Hematopoietic multipotent progenitor cell treated with erythropoietin and hydrocortisone succinate and interleukin-3 and kit ligand, for 6 days (in vitro differentiated cells): ENCODE results near the gene PARP9.
A peak's percentile ranks its signal among the peaks of the same experiment; 100 is the strongest.

Experiments used
- DNase-seq: peaks from one replicate; pipeline ENCODE4 v3.0.0-alpha.2; 2015

Gene PARP9

DNA sequence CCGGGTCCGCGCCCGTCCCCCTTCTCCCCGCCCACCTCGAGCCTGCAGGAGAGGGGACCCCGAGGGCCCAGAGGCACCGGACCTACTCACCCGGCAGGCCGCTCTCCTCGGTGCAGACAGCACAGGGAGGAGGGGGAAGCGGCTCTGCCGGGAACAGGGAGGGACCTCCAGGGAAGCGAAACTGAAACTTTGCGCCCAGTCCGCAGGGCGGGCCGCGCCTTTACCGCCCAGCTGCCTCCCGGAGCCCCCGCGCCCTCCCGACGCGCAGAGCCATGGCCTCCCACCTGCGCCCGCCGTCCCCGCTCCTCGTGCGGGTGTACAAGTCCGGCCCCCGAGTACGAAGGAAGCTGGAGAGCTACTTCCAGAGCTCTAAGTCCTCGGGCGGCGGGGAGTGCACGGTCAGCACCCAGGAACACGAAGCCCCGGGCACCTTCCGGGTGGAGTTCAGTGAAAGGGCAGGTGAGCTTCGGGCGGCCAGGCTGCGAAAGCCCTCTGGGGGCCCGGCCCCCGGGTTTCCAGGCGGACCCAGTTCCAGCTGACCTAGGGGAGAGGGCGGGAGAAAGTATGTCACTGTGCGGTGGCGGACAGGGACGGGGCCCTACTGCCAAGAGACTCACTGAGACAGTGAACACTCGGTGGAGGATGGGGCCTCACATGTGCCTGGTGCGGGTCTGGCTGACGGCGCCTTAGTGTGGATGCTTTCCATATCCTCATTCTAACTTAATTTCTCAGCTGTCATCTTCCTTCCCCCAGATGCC lies at the start of gene PARP9, which contains the start of gene DTX3L:
Gene PARP9 (minus strand): TSS at position 146 of the 758 bp plus-strand sequence. CDS start 4,680 bp downstream, outside the sequence.
Gene DTX3L (plus strand): TSS at position 184 of the 758 bp plus-strand sequence. CDS start 89 bp downstream, at position 273.
- DNase-seq: peak; percentile 91

DNA sequence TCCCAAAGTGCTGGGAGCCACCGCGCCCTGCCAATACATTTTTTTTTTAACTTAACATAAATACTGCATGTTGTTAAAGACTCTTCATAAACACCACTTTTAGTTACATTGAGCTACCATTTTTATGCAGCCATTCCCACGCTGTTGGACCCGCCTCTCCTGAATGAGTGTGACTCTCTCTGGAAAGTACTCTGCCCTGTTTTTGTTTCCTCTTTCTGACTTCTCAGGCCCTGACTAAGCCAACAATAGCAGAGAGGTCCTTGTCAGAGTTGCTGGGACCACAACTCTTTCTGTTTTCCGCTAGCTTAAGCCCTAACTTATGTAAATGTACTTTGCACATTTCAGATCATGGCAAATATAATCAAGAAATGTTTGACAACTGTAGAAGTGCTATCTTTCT lies 48.6 kb upstream of the PARP9 start:
- no peak for DNase-seq

GRCh38 chr3:122609798-122610559 lies 45.9 kb upstream of the PARP9 start:
- no peak for DNase-seq

DNA sequence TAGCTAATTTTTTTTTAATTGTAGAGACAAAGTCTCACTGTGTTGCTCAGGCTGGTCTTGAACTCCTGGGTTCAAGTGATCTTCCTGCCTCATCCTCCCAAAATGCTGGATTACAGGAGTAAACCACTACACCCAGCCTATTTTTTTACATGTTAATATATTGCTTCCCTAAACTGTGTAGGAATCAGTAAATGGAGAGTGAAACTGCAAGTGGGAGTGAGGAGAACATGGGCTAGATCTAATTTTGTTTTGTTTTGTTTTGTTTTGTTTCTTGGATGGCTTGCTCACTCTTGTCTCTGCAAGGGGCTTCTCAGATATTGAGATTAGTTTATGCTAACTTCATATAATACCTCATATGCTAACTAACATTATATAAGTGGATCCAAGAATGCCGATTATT lies 44.8 kb upstream of the PARP9 start:
- DNase-seq: no peak

DNA sequence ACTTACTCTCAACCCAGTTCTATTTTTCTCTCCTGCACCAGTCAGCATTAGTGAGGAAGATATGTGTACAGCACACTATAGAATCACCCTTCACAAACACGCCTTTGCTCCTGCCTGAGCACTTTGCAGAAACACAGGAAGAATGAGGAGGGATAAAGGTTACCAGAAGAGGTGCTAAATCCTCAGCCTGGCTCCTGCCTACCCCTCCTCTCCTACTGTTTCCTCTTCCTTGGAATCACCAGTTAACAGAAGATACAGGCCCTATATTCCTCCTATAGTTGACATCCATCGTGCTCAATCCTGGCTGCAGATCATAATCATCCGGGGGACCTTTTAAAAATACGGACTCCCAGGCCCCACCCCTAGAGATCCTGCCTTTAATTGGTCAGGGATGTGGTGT lies 42.2 kb upstream of the PARP9 start:
- no peak for DNase-seq

GRCh38 chr3:122603056-122603455 lies 39.0 kb upstream of the PARP9 start:
- no peak for DNase-seq

- DNase-seq: peak; percentile 75
Observed at GRCh38 chr3:122602011-122602710, 38.1 kb upstream of the PARP9 start.

GRCh38 chr3:122598556-122598955 lies 34.5 kb upstream of the PARP9 start:
- DNase-seq: peak; percentile 31

DNA sequence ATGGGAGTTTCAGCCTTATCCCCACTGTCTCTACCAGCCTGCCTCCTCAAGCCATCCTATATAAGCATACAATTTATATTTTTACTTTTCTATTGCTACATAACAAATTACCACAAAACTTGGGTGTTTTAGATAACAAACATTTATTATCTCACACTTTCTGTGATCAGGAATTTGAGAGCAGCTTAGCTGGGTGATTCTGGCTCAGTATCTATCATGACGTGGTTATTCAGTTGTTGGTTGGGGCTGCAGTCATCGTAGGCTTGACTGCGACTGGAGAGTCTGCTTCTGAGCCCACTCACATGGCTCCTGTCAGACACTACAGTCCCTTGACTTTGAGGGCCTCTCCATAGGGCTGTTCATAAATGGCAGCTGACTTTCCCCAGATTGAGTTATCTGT lies 34.1 kb upstream of the PARP9 start:
- DNase-seq: peak; percentile 72

- DNase-seq: no peak
Observed at GRCh38 chr3:122594025-122594424, 29.9 kb upstream of the PARP9 start.

DNA sequence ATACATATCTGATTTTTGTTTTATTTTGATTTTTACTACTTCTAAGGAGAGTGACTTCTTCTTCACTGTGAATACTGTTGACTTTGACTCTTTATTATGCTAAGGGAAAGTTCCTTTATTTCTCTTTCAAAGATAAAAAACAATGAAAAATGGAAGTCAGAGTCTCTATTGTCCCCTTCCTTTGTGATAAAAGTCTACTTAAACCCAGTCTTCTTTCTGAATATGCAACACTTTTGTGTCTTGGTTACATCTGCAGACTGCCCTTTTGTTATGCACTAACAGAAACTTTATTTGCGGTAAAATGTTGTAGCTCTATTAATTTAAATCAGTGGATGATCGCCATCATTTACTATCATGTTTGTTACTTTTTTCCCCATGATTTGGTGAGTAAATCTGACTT lies 26.5 kb upstream of the PARP9 start:
- DNase-seq: no peak

DNA sequence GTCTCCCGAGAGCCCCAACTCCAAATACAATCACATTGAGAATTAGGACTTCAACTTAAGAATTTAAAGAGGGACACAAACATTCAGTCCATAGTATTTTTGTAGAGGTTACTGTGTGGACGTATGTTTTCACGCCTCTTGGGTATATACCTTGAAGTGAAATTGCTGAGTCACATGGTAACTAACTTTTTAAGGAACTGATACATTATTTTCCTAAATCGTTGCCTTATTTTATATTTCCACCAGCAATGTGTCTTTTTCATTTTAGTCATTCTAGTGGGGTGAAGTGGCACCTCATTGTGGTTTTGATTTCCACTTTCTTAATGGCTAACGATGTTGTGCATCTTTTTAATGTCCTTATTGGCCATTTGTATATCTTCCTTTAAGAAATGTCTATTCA lies 25.2 kb upstream of the PARP9 start:
- no peak for DNase-seq

DNA sequence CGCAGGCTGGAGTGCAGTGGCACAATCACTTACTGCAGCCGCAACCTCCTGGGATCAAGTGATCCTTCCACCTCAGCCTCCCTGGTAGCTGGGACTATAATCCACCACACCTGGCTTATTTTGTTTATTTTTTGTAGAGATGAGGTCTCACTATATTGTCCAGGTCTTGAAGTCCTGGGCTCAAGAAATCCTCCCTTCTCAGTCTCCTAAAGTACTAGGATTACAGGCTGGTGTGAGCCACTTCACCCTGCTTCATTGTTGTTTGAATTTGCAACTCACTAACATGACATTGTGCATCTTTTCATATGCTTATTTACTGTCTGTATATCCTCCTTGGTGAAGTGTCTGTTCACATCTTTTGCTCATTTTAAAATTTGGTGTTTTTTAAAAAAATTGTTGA lies 23.5 kb upstream of the PARP9 start:
- no peak for DNase-seq

DNA sequence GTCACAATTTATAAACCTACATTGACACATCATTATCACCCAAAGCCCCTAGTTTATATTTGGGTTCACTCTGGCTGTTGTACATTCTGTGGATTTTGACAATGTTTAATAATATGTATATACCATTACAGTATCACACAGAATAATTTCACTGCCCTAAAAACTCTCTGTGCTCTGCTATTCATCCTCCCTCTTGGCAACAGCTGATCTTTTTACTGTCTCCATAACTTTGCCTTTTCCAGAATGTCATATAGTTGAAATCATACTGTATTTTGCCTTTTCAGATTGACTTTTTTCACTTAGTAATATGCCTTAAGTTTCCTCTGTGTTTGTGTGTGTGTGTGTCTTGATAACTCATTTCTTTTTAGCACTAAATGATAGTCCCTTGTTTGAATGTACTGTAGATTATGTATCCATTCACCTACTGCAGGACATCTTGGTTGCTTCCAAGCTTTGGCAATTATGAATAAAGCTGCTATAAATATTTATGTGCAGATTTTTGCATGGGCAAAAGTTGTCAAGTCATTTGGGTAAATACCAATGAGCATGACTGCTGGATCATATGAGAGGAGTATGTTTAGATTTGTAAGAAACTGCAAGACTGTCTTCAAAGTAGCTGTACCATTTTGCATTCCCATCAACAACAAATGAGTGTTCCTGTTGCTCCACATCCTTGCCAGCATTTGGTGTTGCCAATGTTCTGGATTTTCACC lies 22.8 kb upstream of the PARP9 start:
- DNase-seq: no peak

DNA sequence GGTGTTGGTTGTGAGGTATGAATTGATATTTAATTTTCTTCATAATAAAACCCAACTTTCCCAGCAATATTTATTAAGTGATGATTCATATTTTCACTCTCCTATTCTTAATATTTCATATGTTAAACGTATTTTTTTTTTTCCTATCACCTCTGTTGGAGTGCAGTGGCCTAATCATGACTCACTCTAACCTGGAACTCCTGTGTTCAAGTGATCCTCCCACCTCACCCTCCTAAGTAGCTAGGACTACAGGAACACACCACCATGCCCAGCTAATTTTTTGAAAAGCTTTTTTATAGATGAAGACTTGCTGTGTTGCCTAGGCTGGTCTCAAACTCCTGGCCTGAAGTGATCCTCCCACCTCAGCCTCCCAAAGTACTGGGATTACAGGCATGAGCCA lies 22.0 kb upstream of the PARP9 start:
- DNase-seq: no peak

DNA sequence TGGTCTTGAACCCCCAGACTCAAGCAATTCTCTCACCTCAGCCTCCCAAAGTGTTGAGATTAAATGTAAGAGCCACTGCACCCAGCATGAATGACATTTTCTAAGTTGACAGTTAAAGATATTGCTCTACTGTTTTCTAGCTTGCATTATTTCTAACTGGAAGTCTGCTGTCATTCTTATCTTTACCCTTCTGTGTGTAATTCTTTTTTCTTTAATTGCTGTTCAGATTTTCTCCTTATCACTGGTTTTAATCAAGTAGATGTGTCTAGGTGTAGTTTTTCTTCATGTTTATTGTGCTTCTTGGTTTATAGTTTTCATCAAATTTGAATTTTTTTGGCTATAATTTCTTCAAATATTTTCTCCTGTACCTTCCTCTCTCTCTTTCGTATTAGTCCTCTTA lies 18.3 kb upstream of the PARP9 start:
- DNase-seq: no peak

DNA sequence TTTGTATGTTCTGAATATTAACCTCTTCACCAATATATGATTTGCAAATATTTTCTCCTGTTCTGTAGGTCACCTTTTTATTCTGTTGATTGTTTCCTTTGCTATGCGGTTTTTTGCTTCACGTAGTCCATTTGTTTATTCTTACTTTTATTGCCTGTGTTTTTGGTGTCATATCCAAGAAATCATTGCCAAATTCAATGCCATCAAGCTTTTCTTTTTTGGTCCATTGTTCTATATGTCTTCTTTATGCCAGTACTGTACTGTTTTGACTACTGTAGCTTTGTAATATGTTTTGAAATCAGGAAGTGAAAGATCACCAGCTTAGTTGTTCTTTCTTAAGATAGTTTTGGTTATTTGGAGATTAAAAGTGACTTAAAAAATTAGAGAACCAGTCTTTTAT lies 17.5 kb upstream of the PARP9 start:
- no peak for DNase-seq

DNA sequence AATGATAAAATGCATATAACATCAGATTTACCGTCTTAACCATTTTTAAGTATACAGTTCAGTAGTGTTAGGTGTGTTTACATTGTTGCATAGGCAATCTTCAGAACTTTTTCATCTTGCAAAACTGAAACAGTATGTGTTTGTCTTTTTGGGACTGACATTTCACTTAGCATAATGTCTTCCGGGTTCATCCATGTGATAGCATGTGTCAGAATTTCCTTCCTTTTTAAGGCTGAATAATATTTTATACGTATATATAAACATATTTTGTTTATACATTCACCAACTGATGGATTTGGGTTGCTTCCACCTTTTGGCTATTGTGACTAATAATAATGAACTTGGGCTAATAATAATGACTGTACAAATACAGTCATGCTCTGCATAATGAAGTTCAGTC lies 16.4 kb upstream of the PARP9 start:
- no peak for DNase-seq

- DNase-seq: peak; percentile 43
Observed at GRCh38 chr3:122578069-122578740, 14.1 kb upstream of the PARP9 start.

DNA sequence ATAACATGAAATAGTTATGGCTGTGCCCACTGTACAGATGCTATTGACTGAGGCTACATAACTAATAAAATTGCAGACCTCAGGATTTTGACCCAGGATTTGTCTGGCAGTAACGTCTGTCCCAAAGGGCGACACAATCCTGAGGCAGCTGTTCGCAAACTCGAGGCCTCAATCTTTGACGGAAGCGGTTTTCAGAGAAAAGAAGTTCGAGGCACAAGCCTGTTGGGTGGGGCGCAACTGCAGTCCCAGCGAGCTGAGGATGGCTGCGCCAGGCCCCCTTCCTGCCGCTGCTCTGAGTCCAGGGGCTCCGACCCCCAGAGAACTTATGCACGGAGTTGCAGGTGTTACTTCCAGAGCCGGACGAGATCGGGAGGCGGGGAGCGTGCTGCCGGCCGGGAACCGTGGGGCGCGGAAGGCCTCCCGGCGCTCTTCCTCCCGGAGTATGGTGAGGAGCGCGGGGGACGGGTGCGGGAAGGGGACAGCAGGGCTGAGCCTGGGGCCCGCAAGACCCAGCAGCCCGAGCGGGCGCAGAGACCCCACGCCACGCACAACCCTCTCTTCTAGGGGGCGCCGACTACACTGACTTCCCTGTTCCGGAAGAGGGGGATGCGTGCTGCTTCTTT lies 13.4 kb upstream of the PARP9 start, which contains the start of gene PARP15:
Gene PARP15 (plus strand): TSS at position 242 of the 623 bp plus-strand sequence. CDS start 18 bp downstream, at position 260.
- peak; percentile 82 for DNase-seq

- no peak for DNase-seq
Observed at GRCh38 chr3:122576174-122576940, 12.3 kb upstream of the PARP9 start.
